A673 (cell line): Measurements from ENCODE around the gene ACAD9.

Source experiments
- CTCF ChIP-seq: fragments of 300-800, 200-600 bp; sonication (generic); conservative IDR thresholded peaks from 2 replicates; pipeline ENCODE4 v1.5.1; 2017; ENCODE audit warnings: low read depth, mild to moderate bottlenecking, antibody characterized with exemption, low read length, moderate library complexity, mixed read lengths
- EZH2 ChIP-seq: fragments of 200-600 bp; sonication (generic); IDR thresholded peaks from 2 replicates; pipeline ENCODE4 v1.6.1; 2017; ENCODE audit warnings: borderline replicate concordance, low read depth, mild to moderate bottlenecking, mixed read lengths, antibody characterized with exemption, low read length; ENCODE audit not compliant: poor library complexity, severe bottlenecking

GRCh38 chr3:128845119-128845777 is 34.2 kb upstream of the ACAD9 start:
- TF ChIP-seq CTCF (no peak), EZH2 (no peak)
